SK-N-SH (cell line): ENCODE results near the gene ATXN10.

Source experiments
- EP300 ChIP-seq, 2 experiments: IDR thresholded peaks; 2 replicates each; pipeline versions ENCODE4 v1.4.0 to v1.6.1; 2012; ENCODE audit warnings: borderline replicate concordance in 1 of 2, low read depth in 1 of 2, low read length in 1 of 2
- EZH2phosphoT487 ChIP-seq: fragments of 200-600 bp; sonication (generic); IDR thresholded peaks from 2 replicates; pipeline ENCODE4 v1.6.1; 2017; ENCODE audit warnings: low read depth, mixed run types, mild to moderate bottlenecking, antibody characterized with exemption, moderate library complexity, borderline replicate concordance
- FOSL2 ChIP-seq: IDR thresholded peaks from 2 replicates; pipeline ENCODE4 v1.4.0; 2012; ENCODE audit warnings: low read depth, mild to moderate bottlenecking, moderate library complexity, borderline replicate concordance
- GABPA ChIP-seq: IDR thresholded peaks from 2 replicates; pipeline ENCODE4 v1.4.0; 2012; ENCODE audit warnings: low read depth, mild to moderate bottlenecking
- JUND ChIP-seq: IDR thresholded peaks from 2 replicates; pipeline ENCODE4 v1.4.0; 2012
- MEF2A ChIP-seq: IDR thresholded peaks from 2 replicates; pipeline ENCODE4 v1.4.0; 2012; ENCODE audit warnings: low read depth, borderline replicate concordance
- POLR2AphosphoS5 ChIP-seq: IDR thresholded peaks from 2 replicates; pipeline ENCODE4 v1.6.1; 2012; ENCODE audit warnings: low read depth, low read length
- RAD21 ChIP-seq: IDR thresholded peaks from 2 replicates; pipeline ENCODE4 v1.6.1; 2012; ENCODE audit warnings: mild to moderate bottlenecking, low read length
- TF ChIP-seq, protein P1 (sequence below): fragments of 200-600 bp; sonication (generic); IDR thresholded peaks from 2 replicates; pipeline ENCODE4 v1.6.1; 2017; ENCODE audit warnings: antibody characterized with exemption, mild to moderate bottlenecking, moderate library complexity
- TF ChIP-seq, protein P2 (sequence below): IDR thresholded peaks from 2 replicates; pipeline ENCODE4 v1.6.1; 2012; ENCODE audit warnings: mild to moderate bottlenecking, low read depth, low read length, moderate library complexity
- TF ChIP-seq, protein P3 (sequence below): IDR thresholded peaks from 2 replicates; pipeline ENCODE4 v1.4.0; 2012; ENCODE audit warnings: low read depth, borderline replicate concordance
- TF ChIP-seq, protein P4 (sequence below): fragments of 150-350 bp; IDR thresholded peaks from 2 replicates; pipeline ENCODE4 v1.6.1; 2017; ENCODE audit warnings: antibody characterized with exemption, low read length, low read depth, borderline replicate concordance
- TF ChIP-seq, protein P5 (sequence below): IDR thresholded peaks from 2 replicates; pipeline ENCODE4 v1.4.0; 2012; ENCODE audit warnings: low read depth, borderline replicate concordance

DNA sequence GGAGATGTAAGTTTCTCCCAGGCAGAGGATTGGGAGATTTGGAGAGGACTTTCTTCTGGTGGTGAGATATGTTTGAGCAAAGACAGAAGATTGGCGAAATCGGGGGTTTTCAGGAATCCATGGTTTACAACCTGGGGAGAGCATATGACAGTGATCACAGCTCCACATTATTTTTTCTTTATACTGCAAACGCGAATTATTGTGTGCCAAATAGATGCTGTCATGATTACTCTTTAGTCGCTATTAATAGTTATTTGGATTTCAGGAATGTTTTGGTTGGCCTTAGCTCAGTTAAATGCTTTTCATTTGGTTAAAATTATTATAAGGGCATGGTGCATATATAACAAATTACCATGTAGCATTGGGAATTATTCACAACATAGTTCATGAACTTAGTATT is 15.2 kb downstream of the ATXN10 start:
- TF ChIP-seq GABPA (no peak), MEF2A (no peak), EZH2phosphoT487 (no peak), EP300 (IDR thresholded peaks at IDR 0.05; ENCODE audit: borderline replicate concordance in 1 of 2, low read depth in 1 of 2, low read length in 1 of 2) (no peak), POLR2AphosphoS5 (no peak), JUND (no peak), FOSL2 (no peak), RAD21 (no peak)
- TF ChIP-seq, protein P1, sequence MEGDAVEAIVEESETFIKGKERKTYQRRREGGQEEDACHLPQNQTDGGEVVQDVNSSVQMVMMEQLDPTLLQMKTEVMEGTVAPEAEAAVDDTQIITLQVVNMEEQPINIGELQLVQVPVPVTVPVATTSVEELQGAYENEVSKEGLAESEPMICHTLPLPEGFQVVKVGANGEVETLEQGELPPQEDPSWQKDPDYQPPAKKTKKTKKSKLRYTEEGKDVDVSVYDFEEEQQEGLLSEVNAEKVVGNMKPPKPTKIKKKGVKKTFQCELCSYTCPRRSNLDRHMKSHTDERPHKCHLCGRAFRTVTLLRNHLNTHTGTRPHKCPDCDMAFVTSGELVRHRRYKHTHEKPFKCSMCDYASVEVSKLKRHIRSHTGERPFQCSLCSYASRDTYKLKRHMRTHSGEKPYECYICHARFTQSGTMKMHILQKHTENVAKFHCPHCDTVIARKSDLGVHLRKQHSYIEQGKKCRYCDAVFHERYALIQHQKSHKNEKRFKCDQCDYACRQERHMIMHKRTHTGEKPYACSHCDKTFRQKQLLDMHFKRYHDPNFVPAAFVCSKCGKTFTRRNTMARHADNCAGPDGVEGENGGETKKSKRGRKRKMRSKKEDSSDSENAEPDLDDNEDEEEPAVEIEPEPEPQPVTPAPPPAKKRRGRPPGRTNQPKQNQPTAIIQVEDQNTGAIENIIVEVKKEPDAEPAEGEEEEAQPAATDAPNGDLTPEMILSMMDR = no peak
- TF ChIP-seq, protein P2, sequence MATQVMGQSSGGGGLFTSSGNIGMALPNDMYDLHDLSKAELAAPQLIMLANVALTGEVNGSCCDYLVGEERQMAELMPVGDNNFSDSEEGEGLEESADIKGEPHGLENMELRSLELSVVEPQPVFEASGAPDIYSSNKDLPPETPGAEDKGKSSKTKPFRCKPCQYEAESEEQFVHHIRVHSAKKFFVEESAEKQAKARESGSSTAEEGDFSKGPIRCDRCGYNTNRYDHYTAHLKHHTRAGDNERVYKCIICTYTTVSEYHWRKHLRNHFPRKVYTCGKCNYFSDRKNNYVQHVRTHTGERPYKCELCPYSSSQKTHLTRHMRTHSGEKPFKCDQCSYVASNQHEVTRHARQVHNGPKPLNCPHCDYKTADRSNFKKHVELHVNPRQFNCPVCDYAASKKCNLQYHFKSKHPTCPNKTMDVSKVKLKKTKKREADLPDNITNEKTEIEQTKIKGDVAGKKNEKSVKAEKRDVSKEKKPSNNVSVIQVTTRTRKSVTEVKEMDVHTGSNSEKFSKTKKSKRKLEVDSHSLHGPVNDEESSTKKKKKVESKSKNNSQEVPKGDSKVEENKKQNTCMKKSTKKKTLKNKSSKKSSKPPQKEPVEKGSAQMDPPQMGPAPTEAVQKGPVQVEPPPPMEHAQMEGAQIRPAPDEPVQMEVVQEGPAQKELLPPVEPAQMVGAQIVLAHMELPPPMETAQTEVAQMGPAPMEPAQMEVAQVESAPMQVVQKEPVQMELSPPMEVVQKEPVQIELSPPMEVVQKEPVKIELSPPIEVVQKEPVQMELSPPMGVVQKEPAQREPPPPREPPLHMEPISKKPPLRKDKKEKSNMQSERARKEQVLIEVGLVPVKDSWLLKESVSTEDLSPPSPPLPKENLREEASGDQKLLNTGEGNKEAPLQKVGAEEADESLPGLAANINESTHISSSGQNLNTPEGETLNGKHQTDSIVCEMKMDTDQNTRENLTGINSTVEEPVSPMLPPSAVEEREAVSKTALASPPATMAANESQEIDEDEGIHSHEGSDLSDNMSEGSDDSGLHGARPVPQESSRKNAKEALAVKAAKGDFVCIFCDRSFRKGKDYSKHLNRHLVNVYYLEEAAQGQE = no peak
- TF ChIP-seq, protein P3, sequence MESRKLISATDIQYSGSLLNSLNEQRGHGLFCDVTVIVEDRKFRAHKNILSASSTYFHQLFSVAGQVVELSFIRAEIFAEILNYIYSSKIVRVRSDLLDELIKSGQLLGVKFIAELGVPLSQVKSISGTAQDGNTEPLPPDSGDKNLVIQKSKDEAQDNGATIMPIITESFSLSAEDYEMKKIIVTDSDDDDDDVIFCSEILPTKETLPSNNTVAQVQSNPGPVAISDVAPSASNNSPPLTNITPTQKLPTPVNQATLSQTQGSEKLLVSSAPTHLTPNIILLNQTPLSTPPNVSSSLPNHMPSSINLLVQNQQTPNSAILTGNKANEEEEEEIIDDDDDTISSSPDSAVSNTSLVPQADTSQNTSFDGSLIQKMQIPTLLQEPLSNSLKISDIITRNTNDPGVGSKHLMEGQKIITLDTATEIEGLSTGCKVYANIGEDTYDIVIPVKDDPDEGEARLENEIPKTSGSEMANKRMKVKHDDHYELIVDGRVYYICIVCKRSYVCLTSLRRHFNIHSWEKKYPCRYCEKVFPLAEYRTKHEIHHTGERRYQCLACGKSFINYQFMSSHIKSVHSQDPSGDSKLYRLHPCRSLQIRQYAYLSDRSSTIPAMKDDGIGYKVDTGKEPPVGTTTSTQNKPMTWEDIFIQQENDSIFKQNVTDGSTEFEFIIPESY = no peak
- TF ChIP-seq, protein P4, sequence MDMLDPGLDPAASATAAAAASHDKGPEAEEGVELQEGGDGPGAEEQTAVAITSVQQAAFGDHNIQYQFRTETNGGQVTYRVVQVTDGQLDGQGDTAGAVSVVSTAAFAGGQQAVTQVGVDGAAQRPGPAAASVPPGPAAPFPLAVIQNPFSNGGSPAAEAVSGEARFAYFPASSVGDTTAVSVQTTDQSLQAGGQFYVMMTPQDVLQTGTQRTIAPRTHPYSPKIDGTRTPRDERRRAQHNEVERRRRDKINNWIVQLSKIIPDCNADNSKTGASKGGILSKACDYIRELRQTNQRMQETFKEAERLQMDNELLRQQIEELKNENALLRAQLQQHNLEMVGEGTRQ = no peak
- TF ChIP-seq, protein P5, sequence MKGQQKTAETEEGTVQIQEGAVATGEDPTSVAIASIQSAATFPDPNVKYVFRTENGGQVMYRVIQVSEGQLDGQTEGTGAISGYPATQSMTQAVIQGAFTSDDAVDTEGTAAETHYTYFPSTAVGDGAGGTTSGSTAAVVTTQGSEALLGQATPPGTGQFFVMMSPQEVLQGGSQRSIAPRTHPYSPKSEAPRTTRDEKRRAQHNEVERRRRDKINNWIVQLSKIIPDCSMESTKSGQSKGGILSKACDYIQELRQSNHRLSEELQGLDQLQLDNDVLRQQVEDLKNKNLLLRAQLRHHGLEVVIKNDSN = no peak
